ENCODE data around the gene GGA1.
A peak's percentile ranks its signal among the peaks of the same experiment; 100 is the strongest.

The GGA1 gene

DNA sequence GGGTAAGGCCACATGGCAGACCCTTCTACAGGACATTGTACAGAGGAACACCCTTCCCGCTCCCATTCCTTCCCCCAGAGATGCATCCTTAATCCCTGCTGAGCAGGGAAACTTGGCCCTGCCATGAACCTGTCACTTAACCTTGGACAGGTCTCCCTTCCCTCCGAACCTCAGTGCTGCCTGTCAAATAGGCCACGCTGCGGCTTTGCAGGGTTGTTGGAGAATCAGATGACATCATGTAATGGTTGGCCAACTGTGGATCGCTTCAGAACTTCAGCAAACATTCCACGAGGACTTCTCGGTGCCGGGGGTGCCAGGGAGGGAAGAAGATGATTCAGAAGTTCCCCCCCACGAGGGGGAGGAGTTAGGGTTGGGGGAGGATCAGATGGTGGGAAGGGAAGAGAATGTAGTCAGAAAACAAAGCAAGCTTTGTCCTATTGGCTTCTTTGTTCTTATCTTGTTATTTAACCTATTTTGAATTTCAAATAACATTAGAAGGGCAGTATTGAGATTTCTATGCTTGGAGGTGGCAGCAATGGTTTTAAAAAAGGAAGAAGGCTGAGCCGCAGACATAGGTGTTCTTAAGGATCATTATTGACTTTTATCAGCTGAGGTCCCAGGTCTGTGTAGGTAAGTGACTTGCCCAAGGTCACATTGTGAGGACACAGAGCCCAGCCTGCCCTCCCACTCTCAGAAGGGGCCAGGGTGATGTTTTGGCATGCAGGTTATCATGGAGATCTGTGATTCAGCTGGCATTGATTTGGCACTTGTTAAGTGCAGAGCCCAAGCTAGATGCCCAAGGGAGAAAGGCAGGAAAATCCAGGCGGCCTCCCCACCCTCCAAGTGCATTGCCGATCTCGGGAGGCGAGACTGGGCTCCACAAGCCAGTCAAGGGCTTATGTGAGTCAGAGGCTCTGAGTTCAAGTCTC is 45.2 kb upstream of the GGA1 start:
- FAIRE-seq: no peak
- DNase-seq (ENCODE audit: insufficient read length, low spot score): no peak
- TF ChIP-seq, protein P1, sequence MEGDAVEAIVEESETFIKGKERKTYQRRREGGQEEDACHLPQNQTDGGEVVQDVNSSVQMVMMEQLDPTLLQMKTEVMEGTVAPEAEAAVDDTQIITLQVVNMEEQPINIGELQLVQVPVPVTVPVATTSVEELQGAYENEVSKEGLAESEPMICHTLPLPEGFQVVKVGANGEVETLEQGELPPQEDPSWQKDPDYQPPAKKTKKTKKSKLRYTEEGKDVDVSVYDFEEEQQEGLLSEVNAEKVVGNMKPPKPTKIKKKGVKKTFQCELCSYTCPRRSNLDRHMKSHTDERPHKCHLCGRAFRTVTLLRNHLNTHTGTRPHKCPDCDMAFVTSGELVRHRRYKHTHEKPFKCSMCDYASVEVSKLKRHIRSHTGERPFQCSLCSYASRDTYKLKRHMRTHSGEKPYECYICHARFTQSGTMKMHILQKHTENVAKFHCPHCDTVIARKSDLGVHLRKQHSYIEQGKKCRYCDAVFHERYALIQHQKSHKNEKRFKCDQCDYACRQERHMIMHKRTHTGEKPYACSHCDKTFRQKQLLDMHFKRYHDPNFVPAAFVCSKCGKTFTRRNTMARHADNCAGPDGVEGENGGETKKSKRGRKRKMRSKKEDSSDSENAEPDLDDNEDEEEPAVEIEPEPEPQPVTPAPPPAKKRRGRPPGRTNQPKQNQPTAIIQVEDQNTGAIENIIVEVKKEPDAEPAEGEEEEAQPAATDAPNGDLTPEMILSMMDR (IDR thresholded peaks at IDR 0.05; ENCODE audit: insufficient read depth, missing control alignments): no peak

DNA sequence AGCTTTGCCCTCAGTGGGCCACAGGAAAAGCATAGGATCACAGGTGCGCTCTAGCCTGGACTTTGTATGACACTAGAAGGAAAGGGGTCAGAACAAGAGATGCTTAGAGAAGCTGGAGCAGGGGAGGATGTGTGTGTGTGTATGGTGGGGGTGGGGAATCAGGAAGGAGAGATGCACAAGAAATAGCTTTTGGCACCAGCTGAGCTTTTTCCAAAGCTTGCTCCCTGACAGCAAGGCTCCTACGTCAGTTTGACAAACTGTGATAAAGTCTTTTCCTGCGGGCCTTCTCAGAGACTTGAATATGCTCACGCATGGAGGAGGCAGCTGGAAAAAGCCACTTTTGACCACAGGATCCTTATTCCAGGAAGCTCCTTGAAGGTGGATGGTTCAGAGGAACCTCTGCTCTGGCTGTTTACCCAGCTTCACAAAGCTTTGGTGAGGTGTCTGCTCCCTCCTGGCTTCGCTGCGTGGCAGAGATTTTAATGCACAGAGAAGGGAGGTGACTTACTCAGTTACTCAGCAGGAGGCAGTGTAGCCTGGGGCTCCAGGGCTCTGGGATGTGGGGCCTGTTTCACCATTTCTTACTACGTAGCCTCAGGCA is 44.4 kb upstream of the GGA1 start:
- FAIRE-seq (no peak), DNase-seq (ENCODE audit: insufficient read length, low spot score) (no peak)
- TF ChIP-seq, protein P1 (IDR thresholded peaks at IDR 0.05; ENCODE audit: insufficient read depth, missing control alignments): no peak

DNA sequence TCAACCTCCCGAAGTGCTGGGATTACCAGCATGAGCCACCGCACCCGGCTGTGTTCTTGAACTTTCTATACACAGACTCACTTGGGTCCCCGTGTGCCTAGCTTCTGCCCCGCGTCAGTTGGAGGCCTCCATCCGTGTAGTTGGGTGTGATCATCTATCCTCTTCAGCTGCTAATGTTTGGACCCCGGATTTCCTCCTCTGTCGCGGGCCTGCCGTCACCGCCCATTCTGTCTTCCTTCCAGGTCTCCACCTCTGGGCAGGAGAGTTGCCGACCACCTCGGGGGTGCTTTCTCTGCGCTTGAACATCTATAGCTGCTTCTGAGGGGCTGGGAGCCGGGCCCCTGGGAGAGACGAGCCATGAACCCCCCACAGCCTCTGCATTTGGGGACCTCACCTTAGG is 42.8 kb upstream of the GGA1 start:
- DNase-seq (ENCODE audit: insufficient read length, low spot score): no peak
- no peak for FAIRE-seq
- TF ChIP-seq, protein P1 (IDR thresholded peaks at IDR 0.05; ENCODE audit: insufficient read depth, missing control alignments): no peak

DNA sequence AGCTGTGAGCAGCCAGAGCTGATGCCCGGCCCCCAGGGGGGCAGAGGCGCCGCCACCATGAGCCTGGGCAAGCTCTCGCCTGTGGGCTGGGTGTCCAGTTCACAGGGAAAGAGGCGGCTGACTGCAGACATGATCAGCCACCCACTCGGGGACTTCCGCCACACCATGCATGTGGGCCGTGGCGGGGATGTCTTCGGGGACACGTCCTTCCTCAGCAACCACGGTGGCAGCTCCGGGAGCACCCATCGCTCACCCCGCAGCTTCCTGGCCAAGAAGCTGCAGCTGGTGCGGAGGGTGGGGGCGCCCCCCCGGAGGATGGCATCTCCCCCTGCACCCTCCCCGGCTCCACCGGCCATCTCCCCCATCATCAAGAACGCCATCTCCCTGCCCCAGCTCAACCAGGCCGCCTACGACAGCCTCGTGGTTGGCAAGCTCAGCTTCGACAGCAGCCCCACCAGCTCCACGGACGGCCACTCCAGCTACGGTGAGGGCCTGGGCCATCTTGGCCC is 42.3 kb upstream of the GGA1 start:
- DNase-seq (ENCODE audit: insufficient read length, low spot score) (no peak), FAIRE-seq (no peak)
- TF ChIP-seq, protein P1 (IDR thresholded peaks at IDR 0.05; ENCODE audit: insufficient read depth, missing control alignments): no peak

DNA sequence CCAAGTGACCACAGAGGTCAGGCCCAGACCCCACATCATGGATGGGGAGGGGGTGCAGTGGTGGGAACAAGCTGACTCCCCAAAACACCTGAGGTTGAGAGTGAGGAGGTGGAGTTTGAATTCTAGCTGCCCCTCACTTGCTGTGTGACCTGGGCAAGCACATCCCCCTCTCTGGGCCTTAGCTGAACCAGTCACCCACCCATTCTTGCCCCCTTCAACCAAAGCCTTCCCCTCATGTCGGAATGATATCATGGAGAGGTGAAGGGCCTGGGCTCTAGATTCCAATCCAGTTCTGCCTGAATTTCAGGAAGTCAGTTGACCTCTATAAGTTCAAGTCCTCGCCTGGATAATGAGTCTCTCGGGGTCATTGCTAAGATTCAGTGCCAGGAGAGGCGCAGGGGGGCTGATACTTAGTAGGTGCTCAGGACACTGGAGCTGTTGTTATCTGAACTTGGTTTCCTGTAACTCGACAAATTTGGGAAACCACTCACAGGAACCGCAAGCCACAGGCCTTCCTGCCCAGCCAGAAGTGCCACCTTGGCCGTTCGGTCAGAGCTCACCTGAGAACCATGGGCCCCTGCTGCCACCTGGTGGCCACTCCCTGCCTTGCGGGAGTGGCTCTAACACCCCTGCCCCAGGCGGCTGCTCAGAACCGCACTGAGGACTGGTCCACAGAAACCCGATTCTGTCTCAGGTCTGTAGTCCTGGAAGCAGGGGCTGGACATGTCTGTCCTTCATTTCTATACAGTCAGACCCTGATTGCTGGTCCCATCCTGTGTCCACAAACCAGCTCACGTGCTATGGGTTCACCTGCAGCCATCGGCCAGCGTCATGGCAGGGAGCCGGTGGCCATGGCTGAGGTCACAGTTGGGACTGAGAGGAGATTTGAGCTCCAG is 41.5 kb upstream of the GGA1 start:
- peak; percentile 79 for DNase-seq (ENCODE audit: insufficient read length, low spot score)
- no peak for FAIRE-seq

DNA sequence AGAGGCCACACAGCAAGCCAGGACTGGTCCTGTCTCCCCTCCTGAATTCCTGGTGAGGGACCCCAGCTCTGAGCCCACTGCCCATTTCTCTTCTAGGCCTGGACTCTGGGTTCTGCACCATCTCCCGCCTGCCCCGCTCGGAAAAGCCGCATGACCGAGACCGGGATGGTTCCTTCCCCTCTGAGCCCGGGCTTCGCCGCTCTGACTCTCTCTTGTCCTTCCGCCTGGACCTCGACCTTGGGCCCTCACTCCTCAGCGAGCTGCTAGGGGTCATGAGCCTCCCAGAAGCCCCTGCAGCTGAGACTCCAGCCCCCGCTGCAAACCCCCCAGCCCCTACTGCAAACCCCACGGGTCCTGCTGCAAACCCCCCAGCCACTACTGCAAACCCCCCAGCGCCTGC is 40.6 kb upstream of the GGA1 start:
- FAIRE-seq: no peak
- TF ChIP-seq, protein P1 (IDR thresholded peaks at IDR 0.05; ENCODE audit: insufficient read depth, missing control alignments): no peak
- DNase-seq (ENCODE audit: insufficient read length, low spot score): no peak

More for the DNA sequence above, 41.5 kb upstream of the GGA1 start:
- TF ChIP-seq, protein P1 (IDR thresholded peaks at IDR 0.05; ENCODE audit: insufficient read depth, missing control alignments): peak; percentile 77
